ENCODE results near the gene MEX3C.
A peak's percentile ranks its signal among the peaks of the same experiment; 100 is the strongest.

The MEX3C gene

GRCh38 chr18:51197661-51198424 is at the start of gene MEX3C:
Gene MEX3C (minus strand): TSS chr18:51197681. CDS start chr18:51197320, 361 bp downstream.
- DNase-seq (ENCODE audit: low read depth), result peak; percentile 99
- peak; percentile 37 for TF ChIP-seq CTCF (conservative IDR thresholded peaks at IDR 0.05; ENCODE audit: low read depth, low read length)
- peak within 1 kb of the TSS; percentile 92 for H3K4me3 ChIP-seq (ENCODE audit: low read depth, low read length)

DNA sequence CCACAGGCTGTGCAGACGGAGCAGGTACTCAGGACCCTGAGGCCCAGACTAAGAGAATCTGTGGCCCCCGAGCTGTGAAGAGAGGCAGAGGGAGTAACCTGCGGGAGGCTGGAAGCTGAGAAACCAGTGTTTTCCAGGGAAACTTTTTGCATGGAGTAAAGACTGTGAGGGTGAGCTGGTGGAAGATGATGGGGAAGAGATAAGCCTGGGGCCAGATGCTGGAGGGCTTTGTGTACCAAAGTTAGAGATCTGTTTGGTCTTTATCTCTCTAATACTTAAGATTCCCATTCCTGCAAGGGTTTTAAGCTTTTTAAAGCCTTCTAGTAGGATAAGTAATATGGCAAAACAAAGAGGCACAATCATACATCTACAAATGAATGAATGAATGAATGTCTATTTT is 43.7 kb upstream of the MEX3C start:
- no peak for TF ChIP-seq CTCF (conservative IDR thresholded peaks at IDR 0.05; ENCODE audit: low read depth, low read length)
- no peak overlapping the region for H3K4me3 ChIP-seq (ENCODE audit: low read depth, low read length)
- DNase-seq (ENCODE audit: low read depth), result no peak

DNA sequence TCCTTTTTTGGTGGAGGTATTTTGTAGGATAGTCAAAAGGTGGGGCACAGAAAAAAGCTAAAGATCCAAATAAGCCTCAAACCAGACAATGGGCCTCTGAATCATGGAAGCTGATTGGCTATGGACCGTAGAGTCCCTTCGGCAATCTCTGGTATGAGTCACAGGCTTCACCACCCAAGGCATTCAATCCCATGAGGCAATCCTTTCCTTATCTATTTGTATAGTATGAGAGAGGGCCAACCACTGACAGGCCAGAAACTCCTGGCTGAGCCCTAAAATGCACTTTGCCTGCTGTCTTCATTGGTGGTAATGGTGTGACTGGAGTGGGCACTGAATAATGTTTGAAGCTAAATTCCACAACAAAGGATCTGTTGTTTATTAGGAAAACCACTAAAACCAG is 38.7 kb upstream of the MEX3C start:
- TF ChIP-seq CTCF (conservative IDR thresholded peaks at IDR 0.05; ENCODE audit: low read depth, low read length), result no peak
- peak; percentile 86 for DNase-seq (ENCODE audit: low read depth)
- no peak overlapping the region for H3K4me3 ChIP-seq (ENCODE audit: low read depth, low read length)

DNA sequence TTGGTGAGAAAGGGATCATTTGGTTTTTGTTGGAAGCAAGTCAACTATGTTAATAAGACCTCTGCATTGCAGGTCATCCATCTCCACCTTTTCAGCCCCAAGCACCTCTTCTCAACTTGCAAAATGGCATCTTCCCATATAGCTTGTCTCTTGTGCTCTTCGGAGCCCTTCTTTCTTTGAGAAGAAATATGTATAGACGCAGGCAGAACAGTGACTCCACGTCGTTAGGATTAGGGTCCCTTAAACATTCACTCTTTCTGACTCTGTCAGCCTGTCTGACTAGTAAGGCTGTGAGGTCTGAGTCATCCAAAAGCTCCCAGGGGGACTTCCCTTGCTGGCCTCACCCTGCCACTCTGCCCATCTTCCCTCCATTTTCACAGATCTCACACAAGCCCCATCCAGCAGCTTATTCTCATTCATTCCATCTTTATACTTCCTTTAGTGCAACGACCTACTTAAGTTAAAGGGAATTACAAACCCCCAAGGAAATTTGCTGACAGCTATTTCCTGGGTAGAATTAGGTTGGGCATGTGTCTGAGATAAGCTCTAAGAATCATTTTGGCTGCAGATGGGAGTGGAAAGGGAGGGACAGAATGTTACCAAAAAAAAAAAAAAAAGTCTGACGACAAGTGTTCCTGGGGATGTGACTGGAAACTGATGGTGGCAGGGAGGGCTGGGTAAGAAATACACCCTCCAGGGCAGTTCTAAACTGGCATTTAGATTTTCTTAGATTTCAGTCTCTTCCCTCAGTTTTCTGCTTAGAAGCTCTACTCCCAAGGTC is 37.7 kb upstream of the MEX3C start:
- DNase-seq (ENCODE audit: low read depth), result peak; percentile 53
- H3K4me3 ChIP-seq (ENCODE audit: low read depth, low read length), result no peak overlapping the region
- no peak for TF ChIP-seq CTCF (conservative IDR thresholded peaks at IDR 0.05; ENCODE audit: low read depth, low read length)

- TF ChIP-seq CTCF (conservative IDR thresholded peaks at IDR 0.05; ENCODE audit: low read depth, low read length), result no peak
- no peak overlapping the region for H3K4me3 ChIP-seq (ENCODE audit: low read depth, low read length)
- peak; percentile 83 for DNase-seq (ENCODE audit: low read depth)
Observed at GRCh38 chr18:51234117-51235008, 36.9 kb upstream of the MEX3C start.

DNA sequence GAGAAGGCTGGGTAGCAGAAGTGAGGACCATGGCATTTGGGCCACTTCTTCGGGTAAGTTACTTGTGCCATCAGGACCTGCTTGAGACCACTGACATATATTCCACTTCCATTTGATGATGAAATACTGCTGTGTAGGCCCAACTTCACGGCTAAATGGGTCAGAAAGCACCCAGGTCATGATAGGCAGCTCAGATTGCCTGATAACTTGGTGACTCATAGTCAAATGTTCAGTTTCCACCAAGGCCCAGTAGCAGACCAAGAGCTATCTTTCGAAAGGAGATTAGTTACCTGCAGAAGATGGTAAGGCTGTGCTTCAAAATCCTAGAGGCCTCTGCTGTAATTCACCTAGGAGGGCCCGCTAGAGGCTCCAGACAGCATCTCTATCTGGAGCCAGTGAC is 31.8 kb upstream of the MEX3C start:
- peak; percentile 3 for DNase-seq (ENCODE audit: low read depth)
- no peak for TF ChIP-seq CTCF (conservative IDR thresholded peaks at IDR 0.05; ENCODE audit: low read depth, low read length)
- H3K4me3 ChIP-seq (ENCODE audit: low read depth, low read length), result no peak overlapping the region

All from choroid plexus epithelial cell (primary cell).